DND-41 (cell line): Measurements from ENCODE around the gene SUSD6.

ENCODE experiments used
- ATAC-seq: fragments of 200-7000 bp; cut with Tn5 transposase; 3 replicates; pipeline ENCODE4 v1.9.1; 2021; ENCODE audit warnings: low read depth; ENCODE audit not compliant: insufficient read depth
- DNase-seq: peaks from one replicate; pipeline ENCODE4 v3.0.0-alpha.2; 2020
- H2AFZ ChIP-seq: 2 replicates; pipeline ENCODE4 v1.6.0; 2012; ENCODE audit warnings: low read depth, low read length
- H3K27ac ChIP-seq: 2 replicates; pipeline ENCODE4 v1.5.1; 2012; ENCODE audit warnings: low read length, inconsistent platforms
- H3K27me3 ChIP-seq: fragments of 200-600 bp; sonication (generic); 2 replicates; pipeline ENCODE4 v1.6.0; 2012; ENCODE audit warnings: low read length, mild to moderate bottlenecking, inconsistent platforms; ENCODE audit not compliant: insufficient read depth, poor library complexity
- H3K36me3 ChIP-seq: 2 replicates; pipeline ENCODE4 v1.5.1; 2012; ENCODE audit warnings: low read length, inconsistent platforms; ENCODE audit not compliant: insufficient read depth
- H3K4me1 ChIP-seq: 2 replicates; pipeline ENCODE4 v1.5.1; 2012; ENCODE audit warnings: mild to moderate bottlenecking, low read length; ENCODE audit not compliant: insufficient read depth
- H3K4me2 ChIP-seq: 2 replicates; pipeline ENCODE4 v1.6.0; 2012; ENCODE audit warnings: mild to moderate bottlenecking, moderate library complexity, low read length, inconsistent platforms; ENCODE audit not compliant: insufficient read depth
- H3K4me3 ChIP-seq, 2 experiments: fragments of 200-600 bp in 1 of 2; shearing (Covaris generic) in 1 of 2; 2 replicates each; pipeline ENCODE4 v1.5.1; 2012 to 2016; ENCODE audit warnings: inconsistent platforms in 2 of 2, low read length in 2 of 2, mild to moderate bottlenecking in 2 of 2, low read depth in 1 of 2, moderate library complexity in 1 of 2
- H3K79me2 ChIP-seq: 2 replicates; pipeline ENCODE4 v1.6.0; 2012; ENCODE audit warnings: low read length, inconsistent platforms; ENCODE audit not compliant: insufficient read depth
- H3K9ac ChIP-seq: 2 replicates; pipeline ENCODE4 v1.6.0; 2012; ENCODE audit warnings: low read depth, mild to moderate bottlenecking, inconsistent platforms, low read length, moderate library complexity
- H3K9me3 ChIP-seq: 2 replicates; pipeline ENCODE4 v1.5.1; 2012; ENCODE audit warnings: low read length, moderate library complexity, mild to moderate bottlenecking, inconsistent platforms; ENCODE audit not compliant: insufficient read depth, severe bottlenecking
- H4K20me1 ChIP-seq: 2 replicates; pipeline ENCODE4 v1.6.0; 2012; ENCODE audit warnings: low read length; ENCODE audit not compliant: insufficient read depth
- EZH2 ChIP-seq: IDR thresholded peaks from 3 replicates; pipeline ENCODE4 v1.6.1; 2012; ENCODE audit warnings: borderline replicate concordance, low read depth, mild to moderate bottlenecking, moderate library complexity, low read length, inconsistent platforms; ENCODE audit not compliant: severe bottlenecking
- TF ChIP-seq, protein P1 (sequence below): IDR thresholded peaks from 2 replicates; pipeline ENCODE4 v1.5.1; 2012; ENCODE audit warnings: borderline replicate concordance, low read length, moderate library complexity, mild to moderate bottlenecking; ENCODE audit not compliant: poor library complexity, severe bottlenecking; ENCODE audit errors: extremely low read depth

SUSD6 gene

GRCh38 chr14:69629225-69630127 lies 18.1 kb downstream of the SUSD6 start:
- no peak overlapping the region for H3K4me3 ChIP-seq
- no peaks in the 10 kb centered on the region for H3K9me3 ChIP-seq
- H3K27me3 ChIP-seq, result no peaks in the 10 kb centered on the region
- H4K20me1 ChIP-seq, result peaks cover 5% of the 10 kb centered on the region; the same call in 1 of the 2 replicates
- TF ChIP-seq, protein P1, sequence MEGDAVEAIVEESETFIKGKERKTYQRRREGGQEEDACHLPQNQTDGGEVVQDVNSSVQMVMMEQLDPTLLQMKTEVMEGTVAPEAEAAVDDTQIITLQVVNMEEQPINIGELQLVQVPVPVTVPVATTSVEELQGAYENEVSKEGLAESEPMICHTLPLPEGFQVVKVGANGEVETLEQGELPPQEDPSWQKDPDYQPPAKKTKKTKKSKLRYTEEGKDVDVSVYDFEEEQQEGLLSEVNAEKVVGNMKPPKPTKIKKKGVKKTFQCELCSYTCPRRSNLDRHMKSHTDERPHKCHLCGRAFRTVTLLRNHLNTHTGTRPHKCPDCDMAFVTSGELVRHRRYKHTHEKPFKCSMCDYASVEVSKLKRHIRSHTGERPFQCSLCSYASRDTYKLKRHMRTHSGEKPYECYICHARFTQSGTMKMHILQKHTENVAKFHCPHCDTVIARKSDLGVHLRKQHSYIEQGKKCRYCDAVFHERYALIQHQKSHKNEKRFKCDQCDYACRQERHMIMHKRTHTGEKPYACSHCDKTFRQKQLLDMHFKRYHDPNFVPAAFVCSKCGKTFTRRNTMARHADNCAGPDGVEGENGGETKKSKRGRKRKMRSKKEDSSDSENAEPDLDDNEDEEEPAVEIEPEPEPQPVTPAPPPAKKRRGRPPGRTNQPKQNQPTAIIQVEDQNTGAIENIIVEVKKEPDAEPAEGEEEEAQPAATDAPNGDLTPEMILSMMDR, result no peak
- H3K9ac ChIP-seq, result no peak overlapping the region
- peaks cover 21% of the 10 kb centered on the region for H3K4me1 ChIP-seq
- no peak overlapping the region for H3K4me2 ChIP-seq
- ATAC-seq, result no peak
- H3K79me2 ChIP-seq, result peaks cover 33% of the 10 kb centered on the region
- no peak for DNase-seq
- no peak overlapping the region for H3K27ac ChIP-seq
- H3K36me3 ChIP-seq, result no peaks in the 10 kb centered on the region
- no peak overlapping the region for H2AFZ ChIP-seq

DNA sequence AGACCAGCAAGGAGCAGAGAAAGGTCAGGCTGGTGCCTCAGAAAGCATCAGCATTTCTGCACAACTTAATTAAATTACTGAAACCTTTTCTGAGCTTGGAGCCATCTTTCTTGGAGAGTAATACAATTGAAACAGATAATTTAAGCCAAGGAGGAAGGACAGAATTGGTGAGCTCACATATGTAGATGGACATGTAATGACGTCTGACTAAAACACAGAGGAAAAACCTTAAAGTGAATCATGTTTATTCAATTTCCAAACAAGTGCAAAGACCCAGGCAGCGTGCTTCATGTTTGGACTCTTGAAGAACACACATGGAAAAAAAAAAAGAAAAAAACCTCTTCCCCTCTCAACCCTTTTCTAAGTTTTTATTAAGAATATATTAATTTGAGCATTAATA lies 19.0 kb downstream of the SUSD6 start:
- H3K9me3 ChIP-seq, result no peaks in the 10 kb centered on the region
- no peak overlapping the region for H3K4me2 ChIP-seq
- TF ChIP-seq EZH2, result no peak
- TF ChIP-seq, protein P1, result no peak
- ATAC-seq (no peak), DNase-seq (no peak)
- H3K9ac ChIP-seq, result no peak overlapping the region
- no peaks in the 10 kb centered on the region for H3K36me3 ChIP-seq
- H3K4me3 ChIP-seq, result no peak overlapping the region
- H3K27me3 ChIP-seq, result no peaks in the 10 kb centered on the region
- peaks cover 31% of the 10 kb centered on the region for H3K79me2 ChIP-seq
- H4K20me1 ChIP-seq, result peaks cover 8% of the 10 kb centered on the region; the same call in 1 of the 2 replicates
- no peak overlapping the region for H2AFZ ChIP-seq
- H3K4me1 ChIP-seq, result peaks cover 12% of the 10 kb centered on the region
- H3K27ac ChIP-seq, result no peak overlapping the region

- Histone ChIP-seq H3K4me1 (0 out of 2 replicates have a peak, but pooled peaks cover under 1% of the 10 kb centered on the region), H2AFZ (no peak overlapping the region), H3K36me3 (no peaks in the 10 kb centered on the region), H3K27ac (no peak overlapping the region), H3K9ac (no peak overlapping the region), H3K9me3 (no peaks in the 10 kb centered on the region), H3K27me3 (no peaks in the 10 kb centered on the region), H3K79me2 (peaks cover 23% of the 10 kb centered on the region), H4K20me1 (peaks cover 15% of the 10 kb centered on the region), H3K4me2 (no peak overlapping the region), H3K4me3 (no peak overlapping the region)
- no peak for ATAC-seq
- no peak for DNase-seq
- no peak for TF ChIP-seq EZH2
- TF ChIP-seq, protein P1, result no peak
Measured at GRCh38 chr14:69631509-69631908, 20.1 kb downstream of the SUSD6 start.
